GM12864 (cell line): ENCODE data around the gene ZNF576.

Source experiments
- DNase-seq: peaks from one replicate; pipeline ENCODE4 v3.0.0-alpha.2; 2011; ENCODE audit warnings: low read depth
- H3K4me3 ChIP-seq: 2 replicates; pipeline ENCODE4 v1.5.1; 2011; ENCODE audit warnings: mild to moderate bottlenecking, low read depth, low read length, control low read depth
- TF ChIP-seq, protein P1 (sequence below): IDR thresholded peaks from 2 replicates; pipeline ENCODE4 v1.5.1; 2011; ENCODE audit warnings: low read depth, mild to moderate bottlenecking, moderate library complexity, low read length, control low read depth, inconsistent platforms; ENCODE audit errors: missing control alignments

Gene ZNF576

DNA sequence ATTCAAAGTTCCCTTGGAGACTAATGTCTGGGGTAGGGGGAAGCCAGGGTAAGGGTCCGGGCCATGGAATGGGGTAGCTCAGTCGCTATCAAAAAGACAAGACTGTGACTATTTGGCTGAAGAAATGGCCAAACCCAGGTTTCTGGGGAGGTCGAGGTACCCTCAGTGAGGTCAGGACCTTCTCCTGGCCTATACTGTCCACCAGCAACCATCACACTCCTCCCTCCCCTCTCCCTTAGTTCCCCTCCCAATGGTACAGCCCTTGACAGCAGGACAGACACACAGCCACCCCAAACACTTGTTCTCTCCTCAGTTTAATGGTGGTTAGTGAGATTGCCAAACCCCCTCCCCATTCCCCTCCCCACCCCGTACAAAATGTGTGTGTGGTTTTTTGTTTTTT, 25.7 kb downstream of the ZNF576 start:
- DNase-seq = no peak
- TF ChIP-seq, protein P1, sequence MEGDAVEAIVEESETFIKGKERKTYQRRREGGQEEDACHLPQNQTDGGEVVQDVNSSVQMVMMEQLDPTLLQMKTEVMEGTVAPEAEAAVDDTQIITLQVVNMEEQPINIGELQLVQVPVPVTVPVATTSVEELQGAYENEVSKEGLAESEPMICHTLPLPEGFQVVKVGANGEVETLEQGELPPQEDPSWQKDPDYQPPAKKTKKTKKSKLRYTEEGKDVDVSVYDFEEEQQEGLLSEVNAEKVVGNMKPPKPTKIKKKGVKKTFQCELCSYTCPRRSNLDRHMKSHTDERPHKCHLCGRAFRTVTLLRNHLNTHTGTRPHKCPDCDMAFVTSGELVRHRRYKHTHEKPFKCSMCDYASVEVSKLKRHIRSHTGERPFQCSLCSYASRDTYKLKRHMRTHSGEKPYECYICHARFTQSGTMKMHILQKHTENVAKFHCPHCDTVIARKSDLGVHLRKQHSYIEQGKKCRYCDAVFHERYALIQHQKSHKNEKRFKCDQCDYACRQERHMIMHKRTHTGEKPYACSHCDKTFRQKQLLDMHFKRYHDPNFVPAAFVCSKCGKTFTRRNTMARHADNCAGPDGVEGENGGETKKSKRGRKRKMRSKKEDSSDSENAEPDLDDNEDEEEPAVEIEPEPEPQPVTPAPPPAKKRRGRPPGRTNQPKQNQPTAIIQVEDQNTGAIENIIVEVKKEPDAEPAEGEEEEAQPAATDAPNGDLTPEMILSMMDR = no peak

DNA sequence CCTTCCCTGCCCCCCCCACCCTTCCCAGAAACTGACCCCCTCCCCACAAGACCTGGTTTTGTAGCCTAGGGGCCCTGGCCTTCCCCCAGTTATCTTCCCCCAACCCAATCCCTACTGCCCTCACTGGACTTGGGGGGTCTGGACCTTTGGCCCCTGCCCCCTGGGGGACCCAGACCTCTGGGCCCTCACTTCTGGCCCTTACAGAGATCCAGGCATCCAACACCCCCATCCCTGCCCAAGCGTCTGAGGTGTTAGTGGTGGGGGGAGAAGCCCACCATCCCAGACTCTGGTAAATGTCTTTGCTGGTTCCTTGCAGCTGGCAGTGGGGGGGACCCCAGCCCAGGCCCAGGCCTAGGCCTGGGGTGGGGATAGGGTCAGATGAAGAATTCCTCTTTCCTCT, 26.6 kb downstream of the ZNF576 start:
- DNase-seq = no peak
- TF ChIP-seq, protein P1 = no peak
- H3K4me3 ChIP-seq = no peak overlapping the region

More for the DNA sequence above, 25.7 kb downstream of the ZNF576 start:
- H3K4me3 ChIP-seq = no peak overlapping the region

DNA sequence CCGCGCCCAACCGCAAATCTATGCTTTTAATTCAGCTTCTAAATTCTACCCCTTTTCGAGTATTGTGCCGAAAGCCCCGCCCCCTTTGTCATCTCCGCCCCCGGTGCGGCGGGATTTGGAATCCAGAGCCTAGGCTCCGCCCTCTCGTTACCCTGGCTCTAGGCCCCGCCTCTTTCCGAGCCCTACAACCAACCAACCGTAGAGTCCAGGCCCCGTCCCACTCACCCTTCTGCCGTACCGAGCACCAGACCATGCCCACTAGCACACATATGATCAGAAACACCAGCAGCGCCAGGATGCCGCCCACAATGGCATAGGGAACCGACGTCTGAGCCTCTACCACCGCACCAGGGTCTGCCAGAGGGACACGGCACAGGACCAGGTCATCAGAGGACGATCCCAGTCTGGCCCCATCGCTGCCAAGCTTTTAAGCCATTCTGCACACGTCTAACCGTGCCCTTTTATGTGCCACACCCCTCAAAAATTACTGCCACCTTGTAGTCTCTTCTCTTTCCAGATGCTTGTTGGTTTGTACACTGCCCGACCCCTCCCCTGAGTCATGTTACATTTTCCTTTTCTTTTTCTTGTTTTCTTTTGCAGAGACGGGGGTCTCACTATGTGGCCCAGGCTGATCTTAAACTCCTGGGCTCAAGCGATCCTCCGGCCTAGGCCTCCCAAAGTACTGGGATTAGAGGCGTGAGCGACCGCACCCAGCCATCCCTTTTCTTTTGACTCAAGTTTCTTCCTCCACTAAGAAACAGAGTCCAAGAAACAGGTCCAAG, 27.7 kb downstream of the ZNF576 start:
- TF ChIP-seq, protein P1 = no peak
- DNase-seq = no peak
- H3K4me3 ChIP-seq = no peak overlapping the region

DNA sequence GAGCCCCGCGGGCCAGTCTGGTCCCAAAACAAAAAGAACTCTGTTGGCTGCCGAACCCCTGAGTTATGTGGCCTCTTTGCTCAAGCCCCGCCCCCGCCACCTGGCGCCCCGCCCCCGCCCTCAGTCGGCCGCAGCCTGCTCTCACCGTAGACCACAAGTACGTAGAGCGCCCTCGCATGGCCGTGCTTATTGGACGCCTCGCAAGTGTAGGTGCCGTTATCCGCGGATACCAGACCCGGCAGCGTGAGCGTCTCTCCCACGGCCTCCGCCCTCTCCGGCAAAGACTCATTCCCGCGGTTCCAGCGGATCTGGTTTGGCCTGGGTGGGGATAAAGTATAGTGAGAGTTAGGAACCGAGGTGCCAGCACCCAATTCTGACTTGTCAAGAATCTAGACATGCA, 28.5 kb downstream of the ZNF576 start:
- peak; percentile 57 for DNase-seq

DNA sequence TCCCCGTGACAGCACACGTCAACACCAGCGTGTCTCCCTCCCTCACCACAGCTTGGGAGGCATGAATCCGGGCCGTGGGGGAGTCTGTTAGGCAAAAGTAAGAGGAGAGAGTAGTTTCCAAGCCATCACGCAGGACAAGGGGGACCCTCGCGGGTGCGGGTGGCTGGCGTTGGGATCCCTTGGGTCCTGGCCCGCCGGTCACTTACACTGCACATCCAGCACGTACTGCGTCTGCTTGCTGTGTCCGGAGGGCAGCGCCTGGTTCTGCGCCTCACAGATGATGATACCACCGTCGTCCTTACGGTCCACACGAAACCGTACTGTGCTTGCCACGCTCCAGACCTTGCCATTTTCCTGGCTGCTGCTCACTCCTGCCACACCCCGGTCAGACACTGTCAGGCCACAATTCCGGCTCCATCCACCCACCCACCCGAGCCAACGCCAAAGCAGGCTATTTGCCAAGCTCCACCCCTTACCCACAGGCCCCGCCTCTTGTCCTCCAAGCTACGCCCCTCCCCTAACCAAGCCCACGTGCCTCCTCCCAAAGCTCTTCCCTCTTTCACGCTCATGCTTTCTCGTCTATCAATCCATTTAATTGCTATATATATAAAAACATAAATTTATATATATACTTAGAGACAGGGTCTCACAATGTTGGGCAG, 29.7 kb downstream of the ZNF576 start:
- TF ChIP-seq, protein P1 = no peak
- H3K4me3 ChIP-seq = no peak overlapping the region
- no peak for DNase-seq

More for the DNA sequence above, 28.5 kb downstream of the ZNF576 start:
- TF ChIP-seq, protein P1 = peak; percentile 50
- no peak overlapping the region for H3K4me3 ChIP-seq

DNA sequence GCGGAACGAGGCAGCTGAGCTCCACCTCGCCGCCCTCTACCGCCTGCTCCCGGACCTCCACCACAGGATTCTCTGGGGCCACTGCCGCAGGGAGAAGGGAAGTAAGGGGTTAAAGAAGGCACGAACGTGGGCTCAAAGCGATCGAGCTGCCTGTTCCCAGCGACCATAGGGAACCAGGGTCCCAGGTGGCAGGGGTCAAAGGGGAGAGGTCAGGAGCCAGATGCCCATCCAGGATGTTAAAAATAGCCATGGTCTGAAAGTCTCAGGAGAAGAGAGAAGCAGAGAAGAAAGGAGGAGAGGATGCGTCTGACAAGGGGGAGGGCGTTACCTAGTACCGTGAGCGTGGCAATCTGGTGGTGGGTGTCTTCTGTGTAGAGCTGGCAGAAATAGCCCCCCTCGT, 30.4 kb downstream of the ZNF576 start:
- H3K4me3 ChIP-seq = no peak overlapping the region
- TF ChIP-seq, protein P1 = no peak
- DNase-seq = no peak
